GM12891 (cell line): ENCODE results near the gene KLHL6.

Source experiments
- POLR2A ChIP-seq: IDR thresholded peaks from 2 replicates; pipeline ENCODE4 v1.6.1; 2011; ENCODE audit warnings: low read depth, low read length, control low read depth
- TAF1 ChIP-seq: IDR thresholded peaks from 2 replicates; pipeline ENCODE4 v1.6.1; 2011; ENCODE audit warnings: low read depth, low read length, control low read depth

- TF ChIP-seq TAF1 = no peak
- TF ChIP-seq POLR2A = no peak
Measured at GRCh38 chr3:183566880-183567279, 11.4 kb upstream of the KLHL6 start.
